T-helper 2 cell treated with Interferon-gamma antibody and Interleukin-4, amounts not matched to agents 100 ng/mL and 5 ng/mL, for 36 hours (primary cell): ENCODE results near the gene MAPKBP1. TPM values are rescaled to one million over a fixed set of nuclear protein-coding genes. Genes with fewer than 3 reads are reported as not detected.

Experiments used
- intact Hi-C: fragments of 100-400 bp; cut with micrococcal nuclease; formaldehyde crosslinking; loops from one replicate; pipeline ENCODE4 v1.15.1; 2023
- total RNA-seq: library from RNA; stranded (reverse); gene quantifications from 2 replicates; pipeline ENCODE4 v1.2.3, GENCODE V29; 2022

Gene MAPKBP1
- total RNA-seq, 1 donor from 2014 or later: 39.7 TPM

- intact Hi-C loops: no loop called here
Measured at GRCh38 chr15:41847206-41847605, 72.9 kb downstream of the MAPKBP1 start.

DNA sequence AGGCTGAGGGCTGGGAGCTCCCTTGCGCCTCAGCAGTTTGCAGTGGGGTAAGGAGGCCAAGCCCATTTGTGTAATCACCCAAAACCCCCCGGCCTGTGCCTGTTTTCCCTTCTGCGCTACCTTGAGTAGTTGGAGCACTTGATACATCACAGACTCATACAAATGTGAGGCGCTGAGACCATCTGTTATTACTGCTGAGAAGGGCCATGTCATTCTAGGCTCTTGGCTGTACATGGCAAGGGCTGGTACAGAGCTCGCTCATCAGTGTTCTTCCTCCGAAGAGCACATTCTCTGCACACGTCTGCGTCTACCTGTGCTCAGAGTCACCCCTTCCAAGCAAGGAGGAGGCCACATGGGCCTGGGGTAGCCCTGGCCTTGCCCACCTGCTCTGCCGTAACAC, 73.7 kb downstream of the MAPKBP1 start:
- intact Hi-C loops: no loop called here

DNA sequence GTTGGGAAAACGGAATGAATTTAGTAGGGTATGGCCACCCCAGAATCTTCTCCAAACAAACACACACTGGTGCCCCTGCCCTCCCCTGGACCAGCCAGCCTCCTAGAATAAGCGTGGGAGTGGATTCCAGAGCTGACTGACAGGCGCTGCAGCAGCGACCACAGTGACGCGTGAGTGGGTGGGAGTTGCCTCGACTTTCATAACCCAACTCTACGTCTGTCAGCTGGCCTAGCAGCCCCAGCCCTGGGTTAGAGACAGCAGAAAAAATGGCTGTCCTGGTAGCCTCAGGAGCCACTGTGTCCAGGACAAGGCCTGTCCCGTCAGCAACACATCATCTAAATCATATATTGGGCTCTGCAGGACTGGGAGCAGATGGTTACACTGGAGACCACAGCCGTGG, 74.3 kb downstream of the MAPKBP1 start:
- intact Hi-C loops: no loop called here

- intact Hi-C loops: no loop called here
Measured at GRCh38 chr15:41849204-41849603, 74.9 kb downstream of the MAPKBP1 start.

DNA sequence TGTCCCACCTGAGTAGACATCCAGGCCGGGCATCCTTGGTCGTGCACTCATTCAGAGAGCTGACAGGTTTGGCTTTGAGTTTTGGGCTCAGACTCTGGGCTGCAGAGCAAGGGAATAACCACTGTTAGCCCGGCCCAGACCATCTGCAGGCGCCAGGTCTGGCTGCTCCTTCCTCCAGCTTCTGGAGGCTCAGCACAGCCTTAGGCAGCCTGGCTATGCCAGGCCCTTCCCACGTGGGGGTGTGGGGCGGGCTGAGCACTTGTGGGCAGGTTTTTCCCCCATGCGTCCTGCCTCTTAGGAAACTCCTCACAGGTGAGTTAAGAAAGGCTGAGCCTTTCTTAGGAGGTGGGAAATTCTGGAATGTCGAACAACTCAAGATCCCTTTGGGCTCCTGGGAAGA, 75.6 kb downstream of the MAPKBP1 start:
- intact Hi-C loops: no loop called here

- intact Hi-C loops: no loop called here
Measured at GRCh38 chr15:41850482-41851166, 76.3 kb downstream of the MAPKBP1 start.

- intact Hi-C loops: no loop called here
Measured at GRCh38 chr15:41851167-41851523, 76.9 kb downstream of the MAPKBP1 start.

DNA sequence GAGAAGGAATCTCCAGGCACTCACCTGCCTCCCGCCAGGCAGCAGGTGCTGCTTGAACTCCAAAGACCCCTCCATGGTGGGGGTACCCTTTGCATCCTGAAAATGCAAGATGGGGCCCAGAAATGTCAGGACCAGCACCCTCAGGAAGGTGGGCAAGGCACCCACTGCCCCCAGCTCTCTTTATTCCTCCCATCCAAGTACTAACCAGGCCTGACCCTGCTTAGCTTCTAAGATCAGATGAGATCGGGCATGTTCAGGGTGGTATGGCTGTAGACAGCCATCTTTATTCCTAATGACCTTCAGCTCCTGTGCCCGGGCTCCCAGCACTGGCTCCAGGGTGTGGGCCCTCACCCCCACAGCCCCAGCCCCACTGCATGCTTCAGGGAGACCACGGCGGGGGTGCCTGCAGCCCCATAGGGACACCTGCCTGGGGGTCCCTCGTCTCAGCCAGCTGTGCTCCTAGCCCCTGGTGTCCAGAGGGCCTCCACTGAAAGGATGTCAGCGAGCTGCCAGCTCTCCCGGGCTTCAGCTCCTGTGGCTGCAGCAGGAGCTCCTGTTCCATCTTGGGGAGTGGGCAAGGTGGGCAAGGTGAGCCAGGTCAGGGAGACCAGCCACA, 77.6 kb downstream of the MAPKBP1 start:
- intact Hi-C loops: no loop called here

DNA sequence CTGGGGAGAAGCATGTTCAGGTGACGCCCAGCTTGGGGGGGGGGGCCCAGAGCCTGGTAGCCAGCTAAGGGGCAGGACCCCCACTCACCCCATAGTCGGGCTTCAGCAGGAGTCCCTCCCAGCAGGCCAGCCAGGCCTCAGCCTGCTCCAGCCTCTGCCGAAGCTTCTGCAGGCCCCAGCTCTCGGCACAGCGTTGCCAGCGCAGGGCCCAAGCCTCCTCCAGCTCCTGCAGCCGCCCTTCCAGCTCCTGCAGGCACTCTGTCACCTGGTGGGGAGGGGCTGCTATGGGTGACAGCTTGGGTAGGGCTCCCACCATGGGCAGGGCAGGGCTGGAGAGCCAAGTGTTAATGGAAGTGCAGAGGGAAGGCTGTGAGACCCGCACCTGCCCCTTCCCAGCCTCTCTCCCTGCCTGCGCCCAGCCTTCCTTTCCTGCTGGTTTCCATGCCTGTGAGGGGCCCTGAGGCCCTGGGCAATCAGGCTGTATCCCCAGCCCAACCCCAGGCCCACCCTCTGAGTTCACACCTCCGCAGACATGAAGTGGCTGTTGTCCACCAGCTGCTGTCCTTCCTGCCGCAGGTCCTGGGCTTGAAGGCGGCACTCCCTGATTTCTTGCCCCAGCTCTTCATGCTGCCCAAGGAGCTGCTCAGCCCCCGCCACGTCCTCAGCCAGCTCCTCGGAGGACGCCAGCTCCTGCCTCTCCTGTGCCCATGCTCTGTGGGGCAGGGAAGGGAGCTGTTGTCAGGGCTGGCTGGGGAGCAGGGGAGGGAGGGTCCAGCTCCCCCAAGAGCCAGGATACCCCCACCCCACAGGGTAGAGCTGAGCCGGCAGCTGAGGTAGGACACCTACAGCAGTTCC, 78.7 kb downstream of the MAPKBP1 start:
- intact Hi-C loops: no loop called here

DNA sequence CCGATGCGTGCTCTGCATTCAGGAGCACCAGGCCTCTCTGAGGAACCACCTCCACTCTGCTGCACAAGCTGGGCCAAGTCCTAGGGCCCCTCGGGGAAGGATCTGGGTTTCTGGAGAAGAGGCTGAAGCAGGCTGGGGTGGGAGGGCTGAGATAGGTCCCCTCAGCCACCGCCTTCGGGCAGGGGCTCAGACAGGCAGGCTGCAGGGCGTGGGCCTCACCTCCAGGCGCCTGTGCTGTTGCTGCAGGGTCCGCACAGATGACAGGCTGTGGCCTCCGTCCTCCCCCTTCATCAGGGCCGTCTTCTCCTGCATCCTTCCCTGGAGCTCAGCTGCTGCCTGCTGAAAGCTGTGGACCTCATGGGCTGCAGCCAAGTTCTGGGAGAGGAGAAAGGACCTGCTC, 79.5 kb downstream of the MAPKBP1 start:
- intact Hi-C loops: no loop called here

DNA sequence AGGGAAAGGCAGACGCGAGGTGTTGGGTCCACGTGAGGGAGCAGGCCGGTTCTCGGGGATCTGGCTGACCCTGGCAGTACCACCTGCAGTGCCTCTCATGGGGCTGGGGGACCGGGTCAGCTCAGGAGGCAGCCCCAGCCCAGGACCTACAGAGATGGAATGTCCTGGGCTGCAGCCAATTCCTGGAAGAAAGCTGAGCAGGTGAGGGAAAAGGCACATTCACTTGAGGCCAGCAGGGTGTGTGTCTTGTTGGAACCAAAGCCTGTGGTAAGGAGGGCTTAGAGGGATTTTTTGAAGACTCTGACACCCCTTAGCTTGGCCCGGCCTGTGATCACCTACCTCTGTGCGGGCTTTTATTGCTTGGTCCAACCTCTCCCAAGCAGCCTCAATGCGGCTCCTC, 80.2 kb downstream of the MAPKBP1 start:
- intact Hi-C loops: no loop called here

- intact Hi-C loops: no loop called here
Measured at GRCh38 chr15:41855261-41855961, 81.1 kb downstream of the MAPKBP1 start.

DNA sequence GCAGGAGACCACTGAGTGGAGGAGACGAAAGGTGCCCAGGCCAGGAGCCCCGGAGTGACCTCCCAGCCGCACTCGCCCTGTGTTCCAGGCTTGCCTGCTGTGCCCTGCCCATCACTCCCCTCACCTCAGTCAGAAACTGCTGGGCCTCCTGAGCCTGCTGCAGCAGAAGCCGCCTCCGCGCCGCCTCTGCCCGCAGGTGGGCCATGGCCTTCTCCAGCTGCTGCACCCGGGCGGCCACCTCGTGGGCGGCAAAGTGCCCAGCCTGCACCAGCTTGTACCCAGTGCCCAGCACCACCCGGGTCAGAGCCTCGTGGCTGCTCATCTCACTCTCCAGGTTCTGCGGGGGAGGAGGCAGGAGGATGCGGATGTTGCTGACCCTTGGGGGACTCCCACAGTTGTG, 82.0 kb downstream of the MAPKBP1 start:
- intact Hi-C loops: no loop called here

GRCh38 chr15:41856716-41857115, 82.4 kb downstream of the MAPKBP1 start:
- intact Hi-C loops: no loop called here

GRCh38 chr15:41857316-41857715, 83.0 kb downstream of the MAPKBP1 start:
- intact Hi-C loops: no loop called here

GRCh38 chr15:41858756-41859155, 84.5 kb downstream of the MAPKBP1 start:
- intact Hi-C loops: no loop called here

- intact Hi-C loops: no loop called here
Measured at GRCh38 chr15:41860049-41860828, 86.0 kb downstream of the MAPKBP1 start.

- intact Hi-C loops: no loop called here
Measured at GRCh38 chr15:41861736-41862356, 87.6 kb downstream of the MAPKBP1 start.

GRCh38 chr15:41862515-41863116, 88.3 kb downstream of the MAPKBP1 start:
- intact Hi-C loops: no loop called here

DNA sequence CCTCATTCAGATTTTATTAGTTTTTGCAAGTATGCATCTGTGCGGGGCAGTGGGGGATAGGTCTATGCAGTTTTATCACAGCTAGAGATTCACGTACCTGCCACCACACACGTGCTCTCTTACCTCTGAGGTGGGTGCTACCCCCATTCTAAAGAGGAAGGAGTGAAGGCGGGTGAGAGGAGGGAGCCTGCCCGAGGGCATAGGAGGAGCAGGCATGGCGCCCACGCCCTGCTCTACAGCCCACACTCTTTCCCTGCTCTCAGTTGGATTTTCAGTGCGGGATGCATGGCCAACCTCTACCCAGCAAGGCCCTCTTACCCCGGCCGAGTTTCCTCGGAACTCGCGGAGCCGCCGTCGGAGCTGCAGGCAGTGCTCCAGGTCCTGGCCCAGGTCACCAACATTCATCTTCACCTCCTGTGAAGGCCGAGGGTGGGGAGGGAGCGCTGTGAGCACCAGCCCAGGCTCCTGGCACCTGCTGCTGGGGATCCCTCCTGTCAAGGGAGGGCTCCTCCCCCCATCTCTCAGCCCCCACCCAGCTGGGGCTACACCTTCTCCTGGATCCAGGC, 91.3 kb downstream of the MAPKBP1 start:
- intact Hi-C loops: no loop called here
